SK-N-SH treated with all-trans-retinoic acid at 6 μM for 48 hours (cell line): ENCODE results near the gene CYP1A2.

Experiments used
- CREB5 ChIP-seq: fragments of 250-450 bp; sonication (Bioruptor Pico); IDR thresholded peaks from 2 replicates; pipeline ENCODE4 v1.5.1; 2020; ENCODE audit warnings: low read depth, mild to moderate bottlenecking, moderate library complexity
- OSR1 ChIP-seq: fragments of 250-450 bp; sonication (Bioruptor Pico); IDR thresholded peaks from 2 replicates; pipeline ENCODE4 v1.8.0; 2022; ENCODE audit warnings: moderate library complexity, mild to moderate bottlenecking, inconsistent platforms
- RARB ChIP-seq: fragments of 250-450 bp; sonication (Bioruptor Pico); IDR thresholded peaks from 2 replicates; pipeline ENCODE4 v1.8.0; 2021; ENCODE audit warnings: mild to moderate bottlenecking, moderate library complexity
- ZFP3 ChIP-seq: fragments of 250-450 bp; sonication (Bioruptor Pico); IDR thresholded peaks from 2 replicates; pipeline ENCODE4 v1.5.0; 2020; ENCODE audit warnings: mild to moderate bottlenecking, moderate library complexity
- TF ChIP-seq, protein P1 (sequence below): fragments of 250-450 bp; sonication (Bioruptor Pico); IDR thresholded peaks from 2 replicates; pipeline ENCODE4 v1.8.0; 2021; ENCODE audit warnings: low read depth, mild to moderate bottlenecking, moderate library complexity, borderline replicate concordance

GRCh38 chr15:74732846-74733245 lies 15.8 kb upstream of the CYP1A2 start:
- no peak for TF ChIP-seq CREB5 (CRISPR knock-in tag)
- no peak for TF ChIP-seq RARB (CRISPR knock-in tag)
- no peak for TF ChIP-seq OSR1
- TF ChIP-seq, protein P1, sequence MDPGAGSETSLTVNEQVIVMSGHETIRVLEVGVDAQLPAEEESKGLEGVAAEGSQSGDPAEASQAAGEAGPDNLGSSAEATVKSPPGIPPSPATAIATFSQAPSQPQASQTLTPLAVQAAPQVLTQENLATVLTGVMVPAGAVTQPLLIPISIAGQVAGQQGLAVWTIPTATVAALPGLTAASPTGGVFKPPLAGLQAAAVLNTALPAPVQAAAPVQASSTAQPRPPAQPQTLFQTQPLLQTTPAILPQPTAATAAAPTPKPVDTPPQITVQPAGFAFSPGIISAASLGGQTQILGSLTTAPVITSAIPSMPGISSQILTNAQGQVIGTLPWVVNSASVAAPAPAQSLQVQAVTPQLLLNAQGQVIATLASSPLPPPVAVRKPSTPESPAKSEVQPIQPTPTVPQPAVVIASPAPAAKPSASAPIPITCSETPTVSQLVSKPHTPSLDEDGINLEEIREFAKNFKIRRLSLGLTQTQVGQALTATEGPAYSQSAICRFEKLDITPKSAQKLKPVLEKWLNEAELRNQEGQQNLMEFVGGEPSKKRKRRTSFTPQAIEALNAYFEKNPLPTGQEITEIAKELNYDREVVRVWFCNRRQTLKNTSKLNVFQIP (CRISPR knock-in tag): no peak
- no peak for TF ChIP-seq ZFP3
